Osteoblast (primary cell): ENCODE measurements around the gene KATNB1. TPM values are rescaled to one million over a fixed set of nuclear protein-coding genes. Genes with fewer than 3 reads are reported as not detected.

Source experiments
- DNase-seq: peaks from one replicate; pipeline ENCODE4 v3.0.0; 2011; ENCODE audit warnings: low spot score, mixed read lengths; ENCODE audit not compliant: insufficient read length; ENCODE audit errors: missing footprints
- H2AFZ ChIP-seq: 2 replicates; pipeline ENCODE4 v1.6.0; 2011; ENCODE audit warnings: mild to moderate bottlenecking, low read length
- H3K27ac ChIP-seq: 2 replicates; pipeline ENCODE4 v1.5.1; 2011; ENCODE audit warnings: mild to moderate bottlenecking, low read depth, low read length, moderate library complexity
- H3K27me3 ChIP-seq: 2 replicates; pipeline ENCODE4 v1.6.0; 2012; ENCODE audit warnings: mild to moderate bottlenecking, control low read depth, inconsistent platforms, low read length, moderate library complexity; ENCODE audit not compliant: insufficient read depth
- H3K36me3 ChIP-seq: 2 replicates; pipeline ENCODE4 v1.5.1; 2011; ENCODE audit warnings: mild to moderate bottlenecking, low read length, control low read depth, moderate library complexity; ENCODE audit not compliant: insufficient read depth
- H3K4me1 ChIP-seq: 2 replicates; pipeline ENCODE4 v1.5.1; 2011; ENCODE audit warnings: mild to moderate bottlenecking, low read length, control low read depth, moderate library complexity; ENCODE audit not compliant: insufficient read depth
- H3K4me2 ChIP-seq: 2 replicates; pipeline ENCODE4 v1.6.0; 2011; ENCODE audit warnings: mild to moderate bottlenecking, low read length; ENCODE audit not compliant: insufficient read depth
- H3K4me3 ChIP-seq: fragments of 200-600 bp; sonication (generic); 3 replicates; pipeline ENCODE4 v1.5.1; 2012; ENCODE audit warnings: mild to moderate bottlenecking, low read length, inconsistent platforms; ENCODE audit not compliant: insufficient read depth
- H3K79me2 ChIP-seq: 2 replicates; pipeline ENCODE4 v1.6.0; 2012; ENCODE audit warnings: mild to moderate bottlenecking, low read length, control low read depth, inconsistent platforms; ENCODE audit not compliant: insufficient read depth
- H3K9me3 ChIP-seq: 2 replicates; pipeline ENCODE4 v1.5.1; 2011; ENCODE audit warnings: low read depth, low read length, control low read depth
- H4K20me1 ChIP-seq: 2 replicates; pipeline ENCODE4 v1.6.0; 2012; ENCODE audit warnings: mild to moderate bottlenecking, low read length, control low read depth; ENCODE audit not compliant: insufficient read depth
- CTCF ChIP-seq: IDR thresholded peaks from 2 replicates; pipeline ENCODE4 v1.5.1; 2011; ENCODE audit warnings: mild to moderate bottlenecking, low read depth, low read length, moderate library complexity; ENCODE audit errors: extremely low read depth
- total RNA-seq: library from RNA; depleted of rRNA; stranded (reverse); fragments of >200 nt; gene quantifications from 2 replicates; pipeline ENCODE4 v1.2.3, GENCODE V29; 2012

KATNB1 gene
- total RNA-seq, 1 donor: 24.6 TPM

DNA sequence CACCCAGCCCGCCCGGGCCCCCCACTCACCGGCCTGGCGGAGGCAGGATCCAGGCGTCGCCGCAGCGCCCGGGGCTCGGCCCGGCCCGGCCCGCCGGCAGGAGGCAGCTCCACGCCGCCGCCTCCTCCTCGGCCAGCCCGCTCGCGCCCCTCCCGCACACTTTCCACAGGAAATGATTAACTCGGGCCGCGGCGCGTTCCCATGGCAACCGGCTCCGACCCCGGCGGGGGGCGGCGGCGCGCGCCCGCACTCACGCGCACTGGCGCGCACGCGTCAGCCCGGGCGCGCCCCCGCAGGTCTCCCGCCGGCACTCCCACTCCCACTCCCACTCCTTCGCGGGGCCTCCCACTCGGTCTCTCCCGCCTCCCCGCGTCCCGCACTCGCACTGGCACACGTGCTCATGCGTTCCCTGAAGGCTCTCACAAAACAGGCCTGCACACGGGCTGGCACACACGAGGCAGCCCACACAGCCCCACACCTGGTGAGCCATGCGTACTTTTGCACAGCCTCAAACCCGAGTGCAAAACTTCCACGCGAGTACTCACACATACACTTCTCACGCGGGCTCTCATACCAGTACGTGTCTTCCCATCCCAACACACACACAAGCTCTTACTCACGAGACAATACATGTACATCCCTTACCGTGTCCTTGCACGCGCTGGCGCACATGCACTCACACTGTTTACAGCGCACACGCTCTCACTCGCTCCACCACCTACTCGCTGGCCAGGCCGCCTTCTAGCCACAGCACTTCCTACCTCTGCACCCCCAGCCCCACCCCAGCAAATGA lies 67.0 kb downstream of the KATNB1 start, which contains the start of gene KIFC3:
TSS of gene KIFC3 (minus strand) at position 151 of the 793 bp plus-strand sequence. CDS start 4,248 bp downstream, outside the sequence.
- Histone ChIP-seq H3K4me2 (peak within 1 kb of the TSS; percentile 97), H3K4me1 (peaks cover 28% of the 10 kb centered on the region), H3K4me3 (peak within 1 kb of the TSS; percentile 88), H3K79me2 (peaks cover 42% of the 10 kb centered on the region), H2AFZ (peak within 1 kb of the TSS; percentile 82), H4K20me1 (peaks cover 29% of the 10 kb centered on the region), H3K27me3 (no peaks in the 10 kb centered on the region), H3K9me3 (no peaks in the 10 kb centered on the region), H3K27ac (peak within 1 kb of the TSS; percentile 81), H3K36me3 (peaks cover 3% of the 10 kb centered on the region)
- peak; percentile 98 for DNase-seq
- TF ChIP-seq CTCF: no peak

DNA sequence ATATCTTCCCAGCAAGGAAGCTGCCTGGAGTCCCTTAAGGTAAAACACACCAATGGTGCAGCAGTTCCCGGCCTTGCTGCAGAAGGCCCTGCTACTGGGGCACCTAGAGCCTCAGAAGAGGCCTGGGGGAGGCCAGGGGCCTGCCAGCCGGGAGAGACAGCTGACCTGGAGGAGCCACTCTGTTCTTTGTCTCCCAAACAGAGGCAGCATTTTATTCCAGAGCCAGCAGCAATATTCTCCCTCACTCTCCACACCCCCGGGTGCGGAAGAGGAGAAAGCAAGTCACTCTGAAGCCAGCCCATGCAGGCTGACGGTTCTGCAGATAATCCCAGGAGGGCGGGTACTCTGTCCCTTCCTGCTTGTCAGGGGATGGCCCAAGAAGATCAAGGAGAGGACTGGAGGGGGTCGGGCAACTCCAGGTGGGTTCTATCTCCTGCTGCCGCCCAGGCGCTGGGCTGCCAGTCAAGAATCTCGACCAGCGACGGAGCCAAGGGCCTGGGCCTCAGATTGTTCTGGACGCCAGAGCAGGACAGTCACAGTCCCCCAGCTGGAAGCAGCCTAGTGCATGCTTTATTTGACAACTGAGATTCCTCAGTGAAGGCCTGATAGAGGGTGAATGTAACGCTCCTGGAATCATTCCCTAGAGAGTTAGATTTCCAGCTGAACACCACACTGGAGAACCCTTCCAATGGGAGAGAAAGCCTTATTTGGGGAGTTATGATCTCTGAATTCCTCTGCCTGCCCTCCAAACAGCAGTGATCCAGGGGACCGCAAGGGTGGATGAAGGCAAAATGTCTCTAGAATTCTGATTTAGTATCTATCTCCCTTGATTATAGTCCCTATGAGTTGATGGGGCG lies 67.8 kb downstream of the KATNB1 start:
- Histone ChIP-seq H2AFZ (no peak overlapping the region), H3K4me1 (peaks cover 31% of the 10 kb centered on the region), H3K79me2 (peaks cover 33% of the 10 kb centered on the region), H3K27me3 (no peaks in the 10 kb centered on the region), H3K9me3 (no peaks in the 10 kb centered on the region), H3K27ac (no peak overlapping the region), H4K20me1 (peaks cover 28% of the 10 kb centered on the region), H3K36me3 (no peaks in the 10 kb centered on the region), H3K4me3 (no peak overlapping the region), H3K4me2 (no peak overlapping the region)
- DNase-seq: no peak
- no peak for TF ChIP-seq CTCF

GRCh38 chr16:57804111-57804837 lies 68.7 kb downstream of the KATNB1 start:
- TF ChIP-seq CTCF: no peak
- no peak for DNase-seq
- H3K4me3 ChIP-seq: no peak overlapping the region
- H3K36me3 ChIP-seq: no peaks in the 10 kb centered on the region
- H3K4me1 ChIP-seq: peaks cover 36% of the 10 kb centered on the region
- no peaks in the 10 kb centered on the region for H3K27me3 ChIP-seq
- no peak overlapping the region for H3K27ac ChIP-seq
- H4K20me1 ChIP-seq: peaks cover 19% of the 10 kb centered on the region
- no peaks in the 10 kb centered on the region for H3K9me3 ChIP-seq
- H3K79me2 ChIP-seq: peaks cover 24% of the 10 kb centered on the region
- no peak overlapping the region for H3K4me2 ChIP-seq
- H2AFZ ChIP-seq: no peak overlapping the region
